Measurements from ENCODE around the gene C16orf87. TPM values are rescaled to one million over a fixed set of nuclear protein-coding genes. Genes with fewer than 3 reads are reported as not detected.

C16orf87 gene
- total RNA-seq, 2 donors from 2014 or later: 3.1 to 11.5 TPM

- H3K4me3 ChIP-seq: no peak overlapping the region
- H3K4me1 ChIP-seq: no peaks in the 10 kb centered on the region
- no peaks in the 10 kb centered on the region for H3K36me3 ChIP-seq (replicated peaks in 1 of 2; ENCODE audit: insufficient read depth in 1 of 2, low read depth in 2 of 2)
- no peaks in the 10 kb centered on the region for H3K27me3 ChIP-seq
- 72 to 81% methylated on average over 5 of the region's 5 CpGs for WGBS, 2 donors
- no peak overlapping the region for H3K27ac ChIP-seq
- intact Hi-C loops (cut with DNase I): no loop called here
- DNase-seq (no peak), ATAC-seq (no peak)
- no peaks in the 10 kb centered on the region for H3K9me3 ChIP-seq
- TF ChIP-seq POLR2A (IDR thresholded peaks at IDR 0.05): no peak
- no peak for TF ChIP-seq CTCF (IDR thresholded peaks at IDR 0.05)
These were observed 71.7 kb downstream of the C16orf87 start for GRCh38 chr16:46759309-46759708.

GRCh38 chr16:46757339-46758050 lies 73.5 kb downstream of the C16orf87 start:
- DNase-seq: no peak
- Histone ChIP-seq H3K9me3 (no peaks in the 10 kb centered on the region), H3K27me3 (no peaks in the 10 kb centered on the region), H3K4me1 (no peaks in the 10 kb centered on the region), H3K36me3 (replicated peaks in 1 of 2; ENCODE audit: insufficient read depth in 1 of 2, low read depth in 2 of 2) (no peaks in the 10 kb centered on the region), H3K27ac (no peak overlapping the region), H3K4me3 (no peak overlapping the region)
- intact Hi-C loops (cut with DNase I): no loop called here
- WGBS, 2 donors: 19 to 23% methylated on average over 8 to 21 of the region's 21 CpGs
- no peak for ATAC-seq
- TF ChIP-seq CTCF (IDR thresholded peaks at IDR 0.05) (no peak), POLR2A (IDR thresholded peaks at IDR 0.05) (no peak)

GRCh38 chr16:46756772-46757171 lies 74.2 kb downstream of the C16orf87 start:
- Histone ChIP-seq H3K27me3 (no peaks in the 10 kb centered on the region), H3K27ac (no peak overlapping the region), H3K4me3 (no peak overlapping the region), H3K36me3 (replicated peaks in 1 of 2; ENCODE audit: insufficient read depth in 1 of 2, low read depth in 2 of 2) (no peaks in the 10 kb centered on the region), H3K4me1 (no peaks in the 10 kb centered on the region), H3K9me3 (no peaks in the 10 kb centered on the region)
- intact Hi-C loops (cut with DNase I): no loop called here
- 72 to 80% methylated on average over 9 to 11 of the region's 11 CpGs for WGBS, 2 donors
- ATAC-seq: no peak
- TF ChIP-seq POLR2A (IDR thresholded peaks at IDR 0.05) (no peak), CTCF (IDR thresholded peaks at IDR 0.05) (no peak)
- DNase-seq: no peak

GRCh38 chr16:46753015-46753414 lies 78.0 kb downstream of the C16orf87 start:
- intact Hi-C loops (cut with DNase I): no loop called here
- 64 to 69% methylated on average over 5 of the region's 5 CpGs for WGBS, 2 donors

More at GRCh38 chr16:46753015-46753414, 78.0 kb downstream of the C16orf87 start:
- H3K4me1 ChIP-seq: no peaks in the 10 kb centered on the region
- no peaks in the 10 kb centered on the region for H3K9me3 ChIP-seq
- H3K4me3 ChIP-seq: no peak overlapping the region
- TF ChIP-seq POLR2A (IDR thresholded peaks at IDR 0.05) (no peak), CTCF (IDR thresholded peaks at IDR 0.05) (no peak)
- no peak for ATAC-seq
- no peaks in the 10 kb centered on the region for H3K36me3 ChIP-seq (replicated peaks in 1 of 2; ENCODE audit: insufficient read depth in 1 of 2, low read depth in 2 of 2)
- DNase-seq: no peak
- no peaks in the 10 kb centered on the region for H3K27me3 ChIP-seq
- H3K27ac ChIP-seq: no peak overlapping the region

Measured in body of pancreas (tissue), 4 donors.